ENCODE measurements around the gene LRRC4.

Gene LRRC4

GRCh38 chr7:128040205-128040604 lies 9.0 kb upstream of the LRRC4 start:
- Histone ChIP-seq H3K9me3 (ENCODE audit: severe bottlenecking) (no peaks in the 10 kb centered on the region), H3K36me3 (ENCODE audit: low read depth) (peaks cover 6% of the 10 kb centered on the region; the same call in 1 of the 2 replicates), H3K4me1 (ENCODE audit: insufficient read depth, poor library complexity, severe bottlenecking) (peaks cover 11% of the 10 kb centered on the region), H3K27me3 (ENCODE audit: insufficient read depth, poor library complexity, severe bottlenecking) (no peaks in the 10 kb centered on the region), H3K4me3 (ENCODE audit: severe bottlenecking) (no peak overlapping the region), H3K27ac (ENCODE audit: poor library complexity, severe bottlenecking) (no peak overlapping the region)
- DNase-seq (ENCODE audit: low spot score) (no peak), ATAC-seq (ENCODE audit: low read depth) (no peak)
- no peak for TF ChIP-seq CTCF (IDR thresholded peaks at IDR 0.05; ENCODE audit: poor library complexity, severe bottlenecking)

GRCh38 chr7:128039544-128039953 lies 8.3 kb upstream of the LRRC4 start:
- ATAC-seq (ENCODE audit: low read depth) = no peak
- H3K27ac ChIP-seq (ENCODE audit: poor library complexity, severe bottlenecking) = no peak overlapping the region
- DNase-seq (ENCODE audit: low spot score) = no peak
- TF ChIP-seq CTCF (IDR thresholded peaks at IDR 0.05; ENCODE audit: poor library complexity, severe bottlenecking) = no peak
- H3K36me3 ChIP-seq (ENCODE audit: low read depth) = peaks cover 3% of the 10 kb centered on the region; the same call in 1 of the 2 replicates
- no peaks in the 10 kb centered on the region for H3K27me3 ChIP-seq (ENCODE audit: insufficient read depth, poor library complexity, severe bottlenecking)
- H3K4me3 ChIP-seq (ENCODE audit: severe bottlenecking) = no peak overlapping the region
- H3K9me3 ChIP-seq (ENCODE audit: severe bottlenecking) = no peaks in the 10 kb centered on the region
- H3K4me1 ChIP-seq (ENCODE audit: insufficient read depth, poor library complexity, severe bottlenecking) = peaks cover 11% of the 10 kb centered on the region

- peaks cover 11% of the 10 kb centered on the region for H3K4me1 ChIP-seq (ENCODE audit: insufficient read depth, poor library complexity, severe bottlenecking)
- ATAC-seq (ENCODE audit: low read depth) (no peak), DNase-seq (ENCODE audit: low spot score) (no peak)
- TF ChIP-seq CTCF (IDR thresholded peaks at IDR 0.05; ENCODE audit: poor library complexity, severe bottlenecking) = no peak
- no peak overlapping the region for H3K27ac ChIP-seq (ENCODE audit: poor library complexity, severe bottlenecking)
- H3K36me3 ChIP-seq (ENCODE audit: low read depth) = no peaks in the 10 kb centered on the region; the same call in 1 of the 2 replicates
- no peaks in the 10 kb centered on the region for H3K9me3 ChIP-seq (ENCODE audit: severe bottlenecking)
- no peak overlapping the region for H3K4me3 ChIP-seq (ENCODE audit: severe bottlenecking)
- no peaks in the 10 kb centered on the region for H3K27me3 ChIP-seq (ENCODE audit: insufficient read depth, poor library complexity, severe bottlenecking)
These were observed 6.8 kb upstream of the LRRC4 start for GRCh38 chr7:128037880-128038619.

- Histone ChIP-seq H3K27ac (ENCODE audit: poor library complexity, severe bottlenecking) (no peak overlapping the region), H3K4me1 (ENCODE audit: insufficient read depth, poor library complexity, severe bottlenecking) (peaks cover 11% of the 10 kb centered on the region), H3K36me3 (ENCODE audit: low read depth) (no peaks in the 10 kb centered on the region), H3K27me3 (ENCODE audit: insufficient read depth, poor library complexity, severe bottlenecking) (no peaks in the 10 kb centered on the region), H3K9me3 (ENCODE audit: severe bottlenecking) (no peaks in the 10 kb centered on the region), H3K4me3 (ENCODE audit: severe bottlenecking) (no peak overlapping the region)
- no peak for TF ChIP-seq CTCF (IDR thresholded peaks at IDR 0.05; ENCODE audit: poor library complexity, severe bottlenecking)
- DNase-seq (ENCODE audit: low spot score) = no peak
- no peak for ATAC-seq (ENCODE audit: low read depth)
These were observed 5.8 kb upstream of the LRRC4 start for GRCh38 chr7:128037081-128037480.

Data from RWPE2 (cell line).